K562 (cell line): ENCODE results near the gene TRIM44.

Experiments used
- POLR2A ChIP-seq: fragments of 450-650 bp; conservative IDR thresholded peaks from 2 replicates; pipeline ENCODE4 v1.6.1; 2016
- SMARCE1 ChIP-seq: fragments of 450-650 bp; IDR thresholded peaks from 2 replicates; pipeline ENCODE4 v1.7.1; 2016; ENCODE audit warnings: mild to moderate bottlenecking
- ZNF121 ChIP-seq: sonication (generic); formaldehyde crosslinking; conservative IDR thresholded peaks from 2 replicates; pipeline ENCODE4 v1.8.0; 2022; ENCODE audit warnings: missing genetic modification reagents
- TF ChIP-seq, protein P1 (sequence below): fragments of 450-650 bp; IDR thresholded peaks from one replicate; pipeline ENCODE4 v1.6.1; 2018; ENCODE audit warnings: mild to moderate bottlenecking, moderate library complexity; ENCODE audit not compliant: partially characterized antibody
- TF ChIP-seq, protein P2 (sequence below), 2 experiments: fragments of 150-350 bp in 1 of 2; IDR thresholded peaks; 2 replicates each; pipeline ENCODE4 v1.6.1; 2012 to 2016; ENCODE audit warnings: low read depth in 2 of 2, low read length in 2 of 2, mild to moderate bottlenecking in 1 of 2, moderate library complexity in 1 of 2
- TF ChIP-seq, protein P3 (sequence below), 3 experiments: IDR thresholded peaks in 2 of 3; conservative IDR thresholded peaks in 1 of 3; 2 replicates each; pipeline ENCODE4 v1.5.1; 2011 to 2012; ENCODE audit warnings: low read length in 3 of 3, mild to moderate bottlenecking in 3 of 3, control low read depth in 2 of 3, improper control_type of control experiment in 1 of 3, inconsistent platforms in 1 of 3, low read depth in 1 of 3, mixed read lengths in 1 of 3, moderate library complexity in 1 of 3; ENCODE audit not compliant: insufficient read depth in 2 of 3
- TF ChIP-seq, protein P4 (sequence below): fragments of 450-650 bp; IDR thresholded peaks from 2 replicates; pipeline ENCODE4 v1.6.1; 2018; ENCODE audit not compliant: partially characterized antibody

DNA sequence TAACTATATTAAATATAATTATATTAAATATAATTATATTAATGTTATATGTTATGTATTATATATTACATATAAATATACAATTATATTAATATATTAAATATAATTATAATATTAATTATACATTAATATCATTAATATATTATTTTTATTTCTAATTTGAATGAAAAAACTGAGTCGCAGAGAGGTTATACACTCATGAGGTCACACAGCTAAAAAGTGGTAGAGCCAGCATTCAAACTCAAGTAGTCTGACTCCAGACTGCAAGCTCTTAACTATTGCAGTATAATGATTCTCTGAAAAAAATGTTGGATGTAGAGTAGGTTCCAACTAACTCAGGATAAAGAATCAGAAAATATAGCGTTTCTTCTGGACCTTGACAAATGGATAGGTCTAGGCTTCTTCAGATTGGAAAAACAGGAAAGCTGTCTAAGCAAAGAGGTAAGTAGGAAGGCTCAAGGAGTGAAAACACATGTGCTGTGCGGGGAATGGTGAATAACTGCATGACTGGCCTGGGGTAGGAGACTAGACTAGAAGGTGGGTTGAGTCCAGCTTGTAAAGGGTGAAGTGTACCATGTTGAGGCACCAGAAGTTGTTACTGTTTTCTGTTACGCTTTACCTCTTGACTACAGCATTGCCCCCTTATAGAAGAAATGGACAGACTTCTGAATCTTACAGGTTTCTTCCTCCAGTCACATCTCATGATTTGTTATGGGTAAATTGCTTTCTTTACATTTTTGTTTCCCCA is 80.3 kb downstream of the TRIM44 start:
- TF ChIP-seq, protein P1, sequence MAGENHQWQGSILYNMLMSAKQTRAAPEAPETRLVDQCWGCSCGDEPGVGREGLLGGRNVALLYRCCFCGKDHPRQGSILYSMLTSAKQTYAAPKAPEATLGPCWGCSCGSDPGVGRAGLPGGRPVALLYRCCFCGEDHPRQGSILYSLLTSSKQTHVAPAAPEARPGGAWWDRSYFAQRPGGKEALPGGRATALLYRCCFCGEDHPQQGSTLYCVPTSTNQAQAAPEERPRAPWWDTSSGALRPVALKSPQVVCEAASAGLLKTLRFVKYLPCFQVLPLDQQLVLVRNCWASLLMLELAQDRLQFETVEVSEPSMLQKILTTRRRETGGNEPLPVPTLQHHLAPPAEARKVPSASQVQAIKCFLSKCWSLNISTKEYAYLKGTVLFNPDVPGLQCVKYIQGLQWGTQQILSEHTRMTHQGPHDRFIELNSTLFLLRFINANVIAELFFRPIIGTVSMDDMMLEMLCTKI: no peak
- TF ChIP-seq, protein P2, sequence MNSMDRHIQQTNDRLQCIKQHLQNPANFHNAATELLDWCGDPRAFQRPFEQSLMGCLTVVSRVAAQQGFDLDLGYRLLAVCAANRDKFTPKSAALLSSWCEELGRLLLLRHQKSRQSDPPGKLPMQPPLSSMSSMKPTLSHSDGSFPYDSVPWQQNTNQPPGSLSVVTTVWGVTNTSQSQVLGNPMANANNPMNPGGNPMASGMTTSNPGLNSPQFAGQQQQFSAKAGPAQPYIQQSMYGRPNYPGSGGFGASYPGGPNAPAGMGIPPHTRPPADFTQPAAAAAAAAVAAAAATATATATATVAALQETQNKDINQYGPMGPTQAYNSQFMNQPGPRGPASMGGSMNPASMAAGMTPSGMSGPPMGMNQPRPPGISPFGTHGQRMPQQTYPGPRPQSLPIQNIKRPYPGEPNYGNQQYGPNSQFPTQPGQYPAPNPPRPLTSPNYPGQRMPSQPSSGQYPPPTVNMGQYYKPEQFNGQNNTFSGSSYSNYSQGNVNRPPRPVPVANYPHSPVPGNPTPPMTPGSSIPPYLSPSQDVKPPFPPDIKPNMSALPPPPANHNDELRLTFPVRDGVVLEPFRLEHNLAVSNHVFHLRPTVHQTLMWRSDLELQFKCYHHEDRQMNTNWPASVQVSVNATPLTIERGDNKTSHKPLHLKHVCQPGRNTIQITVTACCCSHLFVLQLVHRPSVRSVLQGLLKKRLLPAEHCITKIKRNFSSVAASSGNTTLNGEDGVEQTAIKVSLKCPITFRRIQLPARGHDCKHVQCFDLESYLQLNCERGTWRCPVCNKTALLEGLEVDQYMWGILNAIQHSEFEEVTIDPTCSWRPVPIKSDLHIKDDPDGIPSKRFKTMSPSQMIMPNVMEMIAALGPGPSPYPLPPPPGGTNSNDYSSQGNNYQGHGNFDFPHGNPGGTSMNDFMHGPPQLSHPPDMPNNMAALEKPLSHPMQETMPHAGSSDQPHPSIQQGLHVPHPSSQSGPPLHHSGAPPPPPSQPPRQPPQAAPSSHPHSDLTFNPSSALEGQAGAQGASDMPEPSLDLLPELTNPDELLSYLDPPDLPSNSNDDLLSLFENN (IDR thresholded peaks at IDR 0.05; ENCODE audit: low read depth in 2 of 2, low read length in 2 of 2): no peak
- TF ChIP-seq, protein P3, sequence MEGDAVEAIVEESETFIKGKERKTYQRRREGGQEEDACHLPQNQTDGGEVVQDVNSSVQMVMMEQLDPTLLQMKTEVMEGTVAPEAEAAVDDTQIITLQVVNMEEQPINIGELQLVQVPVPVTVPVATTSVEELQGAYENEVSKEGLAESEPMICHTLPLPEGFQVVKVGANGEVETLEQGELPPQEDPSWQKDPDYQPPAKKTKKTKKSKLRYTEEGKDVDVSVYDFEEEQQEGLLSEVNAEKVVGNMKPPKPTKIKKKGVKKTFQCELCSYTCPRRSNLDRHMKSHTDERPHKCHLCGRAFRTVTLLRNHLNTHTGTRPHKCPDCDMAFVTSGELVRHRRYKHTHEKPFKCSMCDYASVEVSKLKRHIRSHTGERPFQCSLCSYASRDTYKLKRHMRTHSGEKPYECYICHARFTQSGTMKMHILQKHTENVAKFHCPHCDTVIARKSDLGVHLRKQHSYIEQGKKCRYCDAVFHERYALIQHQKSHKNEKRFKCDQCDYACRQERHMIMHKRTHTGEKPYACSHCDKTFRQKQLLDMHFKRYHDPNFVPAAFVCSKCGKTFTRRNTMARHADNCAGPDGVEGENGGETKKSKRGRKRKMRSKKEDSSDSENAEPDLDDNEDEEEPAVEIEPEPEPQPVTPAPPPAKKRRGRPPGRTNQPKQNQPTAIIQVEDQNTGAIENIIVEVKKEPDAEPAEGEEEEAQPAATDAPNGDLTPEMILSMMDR (IDR thresholded peaks at IDR 0.05 in 2 of 3, conservative IDR thresholded peaks at IDR 0.05 in 1 of 3; ENCODE audit: insufficient read depth in 2 of 3, low read depth in 1 of 3, low read length in 3 of 3): no peak
- TF ChIP-seq ZNF121 (no peak), SMARCE1 (no peak), POLR2A (no peak)
- TF ChIP-seq, protein P4, sequence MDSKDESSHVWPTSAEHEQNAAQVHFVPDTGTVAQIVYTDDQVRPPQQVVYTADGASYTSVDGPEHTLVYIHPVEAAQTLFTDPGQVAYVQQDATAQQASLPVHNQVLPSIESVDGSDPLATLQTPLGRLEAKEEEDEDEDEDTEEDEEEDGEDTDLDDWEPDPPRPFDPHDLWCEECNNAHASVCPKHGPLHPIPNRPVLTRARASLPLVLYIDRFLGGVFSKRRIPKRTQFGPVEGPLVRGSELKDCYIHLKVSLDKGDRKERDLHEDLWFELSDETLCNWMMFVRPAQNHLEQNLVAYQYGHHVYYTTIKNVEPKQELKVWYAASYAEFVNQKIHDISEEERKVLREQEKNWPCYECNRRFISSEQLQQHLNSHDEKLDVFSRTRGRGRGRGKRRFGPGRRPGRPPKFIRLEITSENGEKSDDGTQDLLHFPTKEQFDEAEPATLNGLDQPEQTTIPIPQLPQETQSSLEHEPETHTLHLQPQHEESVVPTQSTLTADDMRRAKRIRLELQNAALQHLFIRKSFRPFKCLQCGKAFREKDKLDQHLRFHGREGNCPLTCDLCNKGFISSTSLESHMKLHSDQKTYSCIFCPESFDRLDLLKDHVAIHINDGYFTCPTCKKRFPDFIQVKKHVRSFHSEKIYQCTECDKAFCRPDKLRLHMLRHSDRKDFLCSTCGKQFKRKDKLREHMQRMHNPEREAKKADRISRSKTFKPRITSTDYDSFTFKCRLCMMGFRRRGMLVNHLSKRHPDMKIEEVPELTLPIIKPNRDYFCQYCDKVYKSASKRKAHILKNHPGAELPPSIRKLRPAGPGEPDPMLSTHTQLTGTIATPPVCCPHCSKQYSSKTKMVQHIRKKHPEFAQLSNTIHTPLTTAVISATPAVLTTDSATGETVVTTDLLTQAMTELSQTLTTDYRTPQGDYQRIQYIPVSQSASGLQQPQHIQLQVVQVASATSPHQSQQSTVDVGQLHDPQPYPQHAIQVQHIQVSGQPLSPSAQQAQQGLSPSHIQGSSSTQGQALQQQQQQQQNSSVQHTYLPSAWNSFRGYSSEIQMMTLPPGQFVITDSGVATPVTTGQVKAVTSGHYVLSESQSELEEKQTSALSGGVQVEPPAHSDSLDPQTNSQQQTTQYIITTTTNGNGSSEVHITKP: no peak
